Measurements from ENCODE around the gene USP33. TPM values are rescaled to one million over a fixed set of nuclear protein-coding genes. Genes with fewer than 3 reads are reported as not detected.

The USP33 gene
- total and polyA plus RNA-seq, 9 of the 15 experiments (the other 6 are each of a cell fraction or from before 2014, with no cell fraction given), result 22.4 to 83.5 (median 44.7) TPM

DNA sequence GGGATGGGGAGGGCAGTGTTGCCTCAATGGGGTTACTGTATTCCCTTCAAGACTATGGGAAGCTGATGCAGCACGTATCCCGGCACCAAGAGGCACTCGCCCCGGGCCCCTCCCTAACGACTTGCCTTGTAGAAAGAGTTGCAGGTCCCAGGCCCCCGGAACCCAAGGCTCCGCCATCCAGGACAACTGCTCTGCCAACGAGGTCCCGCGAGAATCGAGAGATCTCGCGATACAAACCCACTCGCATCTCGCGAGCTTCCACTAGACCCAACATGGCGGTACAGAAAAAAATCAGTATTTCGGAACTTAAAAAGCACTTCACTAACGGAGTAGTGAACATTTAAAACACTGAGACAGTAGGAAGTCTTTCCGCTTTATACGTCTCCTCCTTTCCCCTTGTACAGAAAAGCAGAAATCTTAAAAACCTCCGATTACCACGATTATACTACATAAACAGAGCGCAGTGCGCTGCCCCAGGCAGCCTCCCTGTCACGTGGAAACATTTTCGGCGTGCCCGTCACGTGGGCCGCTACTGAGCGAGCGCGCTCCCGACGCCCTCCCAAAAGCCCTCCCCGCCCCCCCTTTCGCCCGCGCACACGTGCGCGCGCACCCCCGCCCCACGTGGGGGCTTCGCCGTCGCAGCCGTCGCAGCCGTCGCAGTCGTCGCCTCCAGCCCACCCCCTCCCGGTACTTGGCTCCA, 77.0 kb downstream of the USP33 start, which contains the start of gene ZZZ3:
TSS of gene ZZZ3 (minus strand) at position 199 of the 700 bp plus-strand sequence. CDS start 49,304 bp downstream, outside the sequence.
- Histone ChIP-seq H2AFZ (ENCODE audit: low read depth, low read length) (peak within 1 kb of the TSS; percentile 100), H3K27ac (ENCODE audit: extremely low read depth, low read depth, low read length) (peak within 1 kb of the TSS; percentile 96), H3K4me2 (ENCODE audit: insufficient read depth, low read length) (peak within 1 kb of the TSS; percentile 98), H3K79me2 (ENCODE audit: control insufficient read depth, insufficient read depth, low read length) (peaks cover 49% of the 10 kb centered on the region), H3K9me1 (ENCODE audit: control insufficient read depth, insufficient read depth, low read length) (no peaks in the 10 kb centered on the region), H3K27me3 (ENCODE audit: control insufficient read depth in 2 of 2, insufficient read depth in 2 of 2, low read length in 2 of 2) (no peaks in the 10 kb centered on the region), H3K36me3 (ENCODE audit: control insufficient read depth, insufficient read depth, low read length) (peaks cover 4% of the 10 kb centered on the region; the same call in 1 of the 3 replicates), H3K4me1 (replicated peaks in 1 of 2; ENCODE audit: control insufficient read depth in 2 of 2, insufficient read depth in 2 of 2, low read length in 2 of 2) (peaks cover 5 to 7% of the 10 kb centered on the region in 2 experiments), H4K20me1 (replicated peaks; ENCODE audit: control insufficient read depth, insufficient read depth, low read length) (no peaks in the 10 kb centered on the region; the same call in 1 of the 2 replicates), H3K4me3 (peak within 1 kb of the TSS; percentile 66), H3K9me3 (replicated peaks; ENCODE audit: control insufficient read depth, insufficient read depth, low read depth, low read length) (no peaks in the 10 kb centered on the region), H3K9ac (ENCODE audit: insufficient read depth in 1 of 2, low read depth in 2 of 2, low read length in 2 of 2) (peak within 1 kb of the TSS; percentile 96 to 98)
- in situ Hi-C loops (cut with MboI), result no loop called here
- under 1% methylated on average over 22 of the region's 56 CpGs for WGBS (ENCODE audit: insufficient coverage, low coverage, missing lambda C conversion rate)
- peak; percentile 82 to 96 (median 92) for DNase-seq (ENCODE audit: extremely low read depth in 1 of 4, low spot score in 3 of 4)
- FAIRE-seq, result peak; percentile 93
- intact Hi-C loops (cut with micrococcal nuclease), result loop anchor here (1.0 to 5.0 kb wide), 6 partner anchors 90 to 1895 kb away; partner anchors contain the start of genes FUBP1 and RABGGTB
- ATAC-seq, result peak; percentile 77
- no TSS peak for BruUV-seq (replicated peaks)
- ChIA-PET CTCF (ENCODE audit: low intra/inter-chr PET ratio) (no interaction called here), POLR2A (interaction anchor here (0.7 to 1.7 kb wide), 5 partner anchors 8 to 48 kb away, joined by 3 to 11 read pairs (median 5); no protein-coding TSS in a partner anchor)
- TF ChIP-seq RBFOX2 (IDR thresholded peaks at IDR 0.05; ENCODE audit: low read depth, low read length), result peak; percentile 70
- TF ChIP-seq, protein P1, sequence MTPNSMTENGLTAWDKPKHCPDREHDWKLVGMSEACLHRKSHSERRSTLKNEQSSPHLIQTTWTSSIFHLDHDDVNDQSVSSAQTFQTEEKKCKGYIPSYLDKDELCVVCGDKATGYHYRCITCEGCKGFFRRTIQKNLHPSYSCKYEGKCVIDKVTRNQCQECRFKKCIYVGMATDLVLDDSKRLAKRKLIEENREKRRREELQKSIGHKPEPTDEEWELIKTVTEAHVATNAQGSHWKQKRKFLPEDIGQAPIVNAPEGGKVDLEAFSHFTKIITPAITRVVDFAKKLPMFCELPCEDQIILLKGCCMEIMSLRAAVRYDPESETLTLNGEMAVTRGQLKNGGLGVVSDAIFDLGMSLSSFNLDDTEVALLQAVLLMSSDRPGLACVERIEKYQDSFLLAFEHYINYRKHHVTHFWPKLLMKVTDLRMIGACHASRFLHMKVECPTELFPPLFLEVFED (CRISPR knock-in tag; conservative IDR thresholded peaks at IDR 0.05), result peak; percentile 24; the same call in 1 of the 2 replicates
- TF ChIP-seq, protein P2, sequence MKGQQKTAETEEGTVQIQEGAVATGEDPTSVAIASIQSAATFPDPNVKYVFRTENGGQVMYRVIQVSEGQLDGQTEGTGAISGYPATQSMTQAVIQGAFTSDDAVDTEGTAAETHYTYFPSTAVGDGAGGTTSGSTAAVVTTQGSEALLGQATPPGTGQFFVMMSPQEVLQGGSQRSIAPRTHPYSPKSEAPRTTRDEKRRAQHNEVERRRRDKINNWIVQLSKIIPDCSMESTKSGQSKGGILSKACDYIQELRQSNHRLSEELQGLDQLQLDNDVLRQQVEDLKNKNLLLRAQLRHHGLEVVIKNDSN (CRISPR knock-in tag; IDR thresholded peaks at IDR 0.05), result peak; percentile 97
- 0 out of 2 replicates have a peak, but pooled peaks have one; percentile 2 for TF ChIP-seq ZNF436 (CRISPR knock-in tag; IDR thresholded peaks at IDR 0.05)
- TF ChIP-seq, protein P3, sequence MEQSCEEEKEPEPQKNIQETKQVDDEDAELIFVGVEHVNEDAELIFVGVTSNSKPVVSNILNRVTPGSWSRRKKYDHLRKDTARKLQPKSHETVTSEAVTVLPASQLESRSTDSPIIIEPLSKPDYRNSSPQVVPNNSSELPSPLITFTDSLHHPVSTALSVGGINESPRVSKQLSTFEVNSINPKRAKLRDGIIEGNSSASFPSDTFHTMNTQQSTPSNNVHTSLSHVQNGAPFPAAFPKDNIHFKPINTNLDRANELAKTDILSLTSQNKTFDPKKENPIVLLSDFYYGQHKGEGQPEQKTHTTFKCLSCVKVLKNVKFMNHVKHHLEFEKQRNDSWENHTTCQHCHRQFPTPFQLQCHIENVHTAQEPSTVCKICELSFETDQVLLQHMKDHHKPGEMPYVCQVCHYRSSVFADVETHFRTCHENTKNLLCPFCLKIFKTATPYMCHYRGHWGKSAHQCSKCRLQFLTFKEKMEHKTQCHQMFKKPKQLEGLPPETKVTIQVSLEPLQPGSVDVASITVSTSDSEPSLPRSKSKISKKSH (CRISPR knock-in tag; IDR thresholded peaks at IDR 0.05), result no peak
- TF ChIP-seq POLR2AphosphoS2 (IDR thresholded peaks at IDR 0.05; ENCODE audit: low read length), result no peak
- TF ChIP-seq ZNF561 (CRISPR knock-in tag; conservative IDR thresholded peaks at IDR 0.05), result no peak
- peak; percentile 88 for TF ChIP-seq TBP (optimal IDR thresholded peaks at IDR 0.05; ENCODE audit: low read depth, low read length)
- TF ChIP-seq NFRKB (IDR thresholded peaks at IDR 0.05; ENCODE audit: low read depth), result no peak
- no peak for TF ChIP-seq MED1 (CRISPR knock-in tag; IDR thresholded peaks at IDR 0.05; ENCODE audit: borderline replicate concordance)
- TF ChIP-seq, protein P4, sequence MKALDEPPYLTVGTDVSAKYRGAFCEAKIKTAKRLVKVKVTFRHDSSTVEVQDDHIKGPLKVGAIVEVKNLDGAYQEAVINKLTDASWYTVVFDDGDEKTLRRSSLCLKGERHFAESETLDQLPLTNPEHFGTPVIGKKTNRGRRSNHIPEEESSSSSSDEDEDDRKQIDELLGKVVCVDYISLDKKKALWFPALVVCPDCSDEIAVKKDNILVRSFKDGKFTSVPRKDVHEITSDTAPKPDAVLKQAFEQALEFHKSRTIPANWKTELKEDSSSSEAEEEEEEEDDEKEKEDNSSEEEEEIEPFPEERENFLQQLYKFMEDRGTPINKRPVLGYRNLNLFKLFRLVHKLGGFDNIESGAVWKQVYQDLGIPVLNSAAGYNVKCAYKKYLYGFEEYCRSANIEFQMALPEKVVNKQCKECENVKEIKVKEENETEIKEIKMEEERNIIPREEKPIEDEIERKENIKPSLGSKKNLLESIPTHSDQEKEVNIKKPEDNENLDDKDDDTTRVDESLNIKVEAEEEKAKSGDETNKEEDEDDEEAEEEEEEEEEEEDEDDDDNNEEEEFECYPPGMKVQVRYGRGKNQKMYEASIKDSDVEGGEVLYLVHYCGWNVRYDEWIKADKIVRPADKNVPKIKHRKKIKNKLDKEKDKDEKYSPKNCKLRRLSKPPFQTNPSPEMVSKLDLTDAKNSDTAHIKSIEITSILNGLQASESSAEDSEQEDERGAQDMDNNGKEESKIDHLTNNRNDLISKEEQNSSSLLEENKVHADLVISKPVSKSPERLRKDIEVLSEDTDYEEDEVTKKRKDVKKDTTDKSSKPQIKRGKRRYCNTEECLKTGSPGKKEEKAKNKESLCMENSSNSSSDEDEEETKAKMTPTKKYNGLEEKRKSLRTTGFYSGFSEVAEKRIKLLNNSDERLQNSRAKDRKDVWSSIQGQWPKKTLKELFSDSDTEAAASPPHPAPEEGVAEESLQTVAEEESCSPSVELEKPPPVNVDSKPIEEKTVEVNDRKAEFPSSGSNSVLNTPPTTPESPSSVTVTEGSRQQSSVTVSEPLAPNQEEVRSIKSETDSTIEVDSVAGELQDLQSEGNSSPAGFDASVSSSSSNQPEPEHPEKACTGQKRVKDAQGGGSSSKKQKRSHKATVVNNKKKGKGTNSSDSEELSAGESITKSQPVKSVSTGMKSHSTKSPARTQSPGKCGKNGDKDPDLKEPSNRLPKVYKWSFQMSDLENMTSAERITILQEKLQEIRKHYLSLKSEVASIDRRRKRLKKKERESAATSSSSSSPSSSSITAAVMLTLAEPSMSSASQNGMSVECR (CRISPR knock-in tag; IDR thresholded peaks at IDR 0.05), result peak; percentile 56; the same call in 1 of the 2 replicates
- TF ChIP-seq CBFB (CRISPR knock-in tag; IDR thresholded peaks at IDR 0.05), result no peak
- TF ChIP-seq NEUROD1 (IDR thresholded peaks at IDR 0.05; ENCODE audit: borderline replicate concordance, low read depth, low read length, partially characterized antibody), result peak; percentile 76
